K562 (cell line): Measurements from ENCODE around the gene TEKT2. TPM values are rescaled to one million over a fixed set of nuclear protein-coding genes. Genes with fewer than 3 reads are reported as not detected.

ENCODE experiments used
- ATAC-seq: fragments of 200-7000 bp; cut with Tn5 transposase; 3 replicates; pipeline ENCODE4 v1.9.1; 2020; ENCODE audit warnings: moderate library complexity
- BruUV-seq: library from RNA; stranded (reverse); fragments of 400-500 nt; replicated peaks from 2 replicates; lab custom pipeline; 2021; lab: Mats Ljungman, UMichigan
- CTCF ChIA-PET: fragments of 300-600 bp; formaldehyde crosslinking; extraction: SDS; loops from one replicate; lab custom pipeline; 2021; ENCODE audit warnings: low intra/inter-chr PET ratio; lab: Yijun Ruan, JAX
- POLR2A ChIA-PET: fragments of 300-600, 350-650 bp; sonication (Branson Sonifier 250); formaldehyde crosslinking; extraction: SDS; loops from one replicate; lab custom pipeline; 2021; ENCODE audit warnings: antibody characterized with exemption, inconsistent platforms; lab: Yijun Ruan, JAX
- DNase-seq, 4 experiments: peaks; one replicate each; pipeline versions ENCODE4 v3.0.0 to v3.0.0-alpha.2; 2011 to 2018; ENCODE audit warnings: low spot score in 3 of 4, mixed read lengths in 3 of 4; ENCODE audit errors: extremely low read depth in 1 of 4
- FAIRE-seq: peaks from 2 replicates; lab custom pipeline; 2011; peaks lifted over from hg19 to GRCh38; lab: Jason Lieb, UNC
- H2AFZ ChIP-seq: 2 replicates; pipeline ENCODE4 v1.6.0; 2011; ENCODE audit warnings: low read depth, low read length, control low read depth, inconsistent platforms
- H3K27ac ChIP-seq: fragments of 200-600 bp; 3 replicates; pipeline ENCODE4 v1.8.0; 2011; ENCODE audit warnings: low read depth, mild to moderate bottlenecking, control low read depth, inconsistent platforms, low read length, moderate library complexity, mixed read lengths; ENCODE audit errors: extremely low read depth
- H3K27me3 ChIP-seq, 2 experiments: fragments of 300-600 bp in 1 of 2; 2 replicates in 1 of 2; 3 replicates in 1 of 2; pipeline versions ENCODE4 v1.6.0 to v1.8.0; 2011; ENCODE audit warnings: inconsistent platforms in 2 of 2, low read length in 2 of 2, mild to moderate bottlenecking in 1 of 2, mixed read lengths in 1 of 2, moderate library complexity in 1 of 2; ENCODE audit not compliant: control insufficient read depth in 2 of 2, insufficient read depth in 2 of 2
- H3K36me3 ChIP-seq: fragments of 300-600 bp; 3 replicates; pipeline ENCODE4 v1.8.0; 2011; ENCODE audit warnings: mild to moderate bottlenecking, low read length, inconsistent platforms; ENCODE audit not compliant: control insufficient read depth, insufficient read depth
- H3K4me1 ChIP-seq, 2 experiments: fragments of 200-600 bp in 1 of 2; replicated peaks in 1 of 2; 2 replicates in 1 of 2; 3 replicates in 1 of 2; pipeline versions ENCODE4 v1.5.1 to v1.8.0; 2011; ENCODE audit warnings: inconsistent platforms in 2 of 2, low read length in 2 of 2, mild to moderate bottlenecking in 1 of 2, mixed read lengths in 1 of 2, moderate library complexity in 1 of 2; ENCODE audit not compliant: control insufficient read depth in 2 of 2, insufficient read depth in 2 of 2
- H3K4me2 ChIP-seq: 2 replicates; pipeline ENCODE4 v1.6.1; 2011; ENCODE audit warnings: low read length, control low read depth, inconsistent platforms, mixed read lengths; ENCODE audit not compliant: insufficient read depth
- H3K4me3 ChIP-seq: fragments of 200-600 bp; sonication (generic), shearing (Covaris generic); 2 replicates; pipeline ENCODE4 v1.5.1; 2016; ENCODE audit warnings: control low read depth, inconsistent platforms
- H3K79me2 ChIP-seq: fragments of 200-600 bp; 3 replicates; pipeline ENCODE4 v1.8.0; 2011; ENCODE audit warnings: low read length, inconsistent platforms; ENCODE audit not compliant: control insufficient read depth, insufficient read depth
- H3K9ac ChIP-seq, 2 experiments: 2 replicates each; pipeline versions ENCODE4 v1.6.0 to v1.6.1; 2011; ENCODE audit warnings: low read depth in 2 of 2, low read length in 2 of 2, control low read depth in 1 of 2, inconsistent platforms in 1 of 2, mild to moderate bottlenecking in 1 of 2, mixed read lengths in 1 of 2; ENCODE audit not compliant: insufficient read depth in 1 of 2
- H3K9me1 ChIP-seq: one replicate; pipeline ENCODE4 v1.6.0; 2011; ENCODE audit warnings: inconsistent platforms, mild to moderate bottlenecking, low read length, moderate library complexity; ENCODE audit not compliant: control insufficient read depth, insufficient read depth
- H3K9me3 ChIP-seq: replicated peaks from 2 replicates; pipeline ENCODE4 v1.5.1; 2011; ENCODE audit warnings: low read depth, low read length, inconsistent platforms; ENCODE audit not compliant: control insufficient read depth, insufficient read depth
- H4K20me1 ChIP-seq: replicated peaks from 2 replicates; pipeline ENCODE4 v1.6.1; 2011; ENCODE audit warnings: low read length, inconsistent platforms, mixed read lengths; ENCODE audit not compliant: control insufficient read depth, insufficient read depth
- ADNP ChIP-seq: fragments of 200-800 bp; sonication (Bioruptor generic); IDR thresholded peaks from 2 replicates; pipeline ENCODE4 v1.6.1; 2016; ENCODE audit warnings: missing genetic modification characterization, missing compliant biosample characterization
- ARHGAP35 ChIP-seq: fragments of 450-650 bp; IDR thresholded peaks from 2 replicates; pipeline ENCODE4 v1.6.1; 2018; ENCODE audit not compliant: partially characterized antibody
- BRF1 ChIP-seq: IDR thresholded peaks from 3 replicates; pipeline ENCODE4 v1.6.1; 2011; ENCODE audit warnings: borderline replicate concordance, mild to moderate bottlenecking; ENCODE audit not compliant: insufficient read length; ENCODE audit errors: extremely low read depth
- DNMT1 ChIP-seq: fragments of 450-650 bp; IDR thresholded peaks from 2 replicates; pipeline ENCODE4 v1.6.1; 2016; ENCODE audit warnings: antibody characterized with exemption, mild to moderate bottlenecking
- E4F1 ChIP-seq: fragments of 250-450 bp; sonication (Bioruptor Pico); IDR thresholded peaks from 2 replicates; pipeline ENCODE4 v1.5.0; 2021; ENCODE audit warnings: mild to moderate bottlenecking, borderline replicate concordance
- EGR1 ChIP-seq: fragments of 450-650 bp; conservative IDR thresholded peaks from 2 replicates; pipeline ENCODE4 v1.6.1; 2017; ENCODE audit warnings: mild to moderate bottlenecking
- HNRNPL ChIP-seq: fragments of 200-400 bp; formaldehyde crosslinking; IDR thresholded peaks from 2 replicates; pipeline ENCODE4 v1.6.1; 2017; ENCODE audit warnings: low read depth, mild to moderate bottlenecking, low read length
- L3MBTL2 ChIP-seq: fragments of 450-650 bp; IDR thresholded peaks from 2 replicates; pipeline ENCODE4 v1.6.1; 2016; ENCODE audit warnings: mild to moderate bottlenecking, moderate library complexity
- PTBP1 ChIP-seq: fragments of 200-400 bp; formaldehyde crosslinking; IDR thresholded peaks from 2 replicates; pipeline ENCODE4 v1.6.1; 2017; ENCODE audit warnings: low read depth, low read length
- PURB ChIP-seq: sonication (generic); formaldehyde crosslinking; IDR thresholded peaks from 2 replicates; pipeline ENCODE4 v1.9.0; 2021; ENCODE audit warnings: low read depth, mild to moderate bottlenecking, missing genetic modification reagents
- TBL1XR1 ChIP-seq, 2 experiments: IDR thresholded peaks; 2 replicates each; pipeline ENCODE4 v1.6.1; 2012; ENCODE audit warnings: improper control_type of control experiment in 2 of 2, low read length in 2 of 2, mild to moderate bottlenecking in 1 of 2
- ZBTB2 ChIP-seq: fragments of 450-650 bp; IDR thresholded peaks from 2 replicates; pipeline ENCODE4 v1.6.1; 2016; ENCODE audit warnings: antibody characterized with exemption
- ZBTB26 ChIP-seq: fragments of 450-650 bp; formaldehyde crosslinking; IDR thresholded peaks from 2 replicates; pipeline ENCODE4 v1.4.0; 2022; ENCODE audit warnings: missing genetic modification characterization
- ZNF408 ChIP-seq: fragments of 250-450 bp; sonication (Bioruptor Pico); IDR thresholded peaks from 2 replicates; pipeline ENCODE4 v1.4.0; 2020; ENCODE audit warnings: low read depth, mild to moderate bottlenecking, moderate library complexity
- ZZZ3 ChIP-seq: fragments of 450-650 bp; IDR thresholded peaks from 2 replicates; pipeline ENCODE4 v1.6.1; 2016; ENCODE audit warnings: antibody characterized with exemption, mild to moderate bottlenecking, moderate library complexity
- WGBS: fragments of 100-300 bp; shearing (Covaris generic); methylation state at CpG from one replicate; pipeline ENCODE4 v1.1.6; 2016; ENCODE audit warnings: low coverage, mixed read lengths; ENCODE audit not compliant: insufficient coverage; ENCODE audit errors: missing lambda C conversion rate; 5-methylcytosine and 5-hydroxymethylcytosine counted together
- in situ Hi-C: fragments of 300-500 bp; cut with MboI; formaldehyde crosslinking; loops from 4 replicates; pipeline ENCODE4 v1.15.0; 2018; ENCODE audit warnings: inconsistent platforms, mixed read lengths
- intact Hi-C: fragments of 100-400 bp; cut with micrococcal nuclease; formaldehyde crosslinking; loops from 2 replicates; pipeline ENCODE4 v1.14.2; 2022
- polyA plus RNA-seq, 8 experiments: library from polyadenylated mRNA; depleted of rRNA in 4 of 8; stranded (reverse) in 5 of 8; unstranded in 3 of 8; fragments of >200 nt; fragmentation: Nextera tagmentation in 2 of 8; fragmentation: Illumina TruSeq in 1 of 8; extraction: Ambion mirVana in 2 of 8; extraction: Trizol in 1 of 8; gene quantifications; 2 replicates each; pipeline versions ENCODE4 v1.2.1 to v1.2.3, GENCODE V29; 2011 to 2014; ENCODE audit warnings: inconsistent platforms in 1 of 8, missing spikeins in 1 of 8
- total RNA-seq, 7 experiments: library from RNA; depleted of rRNA in 6 of 7; stranded (reverse); fragments of >200 nt in 6 of 7; fragmentation: Illumina TruSeq in 2 of 7; extraction: Trizol in 2 of 7; gene quantifications; 2 replicates each; pipeline versions ENCODE4 v1.2.1 to v1.2.3, GENCODE V29; 2011 to 2021; ENCODE audit warnings: low replicate concordance in 1 of 7

TEKT2 gene
- total and polyA plus RNA-seq, 9 of the 15 experiments (the other 6 are each of a cell fraction or from before 2014, with no cell fraction given) = 0.06 to 0.94 (median 0.30) TPM; not detected in 1

- TF ChIP-seq ZBTB26 (CRISPR knock-in tag) (peak; percentile 79; the same call in 1 of the 2 replicates), ZBTB2 (0 out of 2 replicates have a peak, but pooled peaks have one; percentile 15), PURB (CRISPR knock-in tag) (no peak), ARHGAP35 (peak; percentile 34)
- TF ChIP-seq, all 486 proteins: peak for 14
Measured at GRCh38 chr1:36126005-36126716, 42.3 kb downstream of the TEKT2 start (continued).

GRCh38 chr1:36126797-36127500, 43.1 kb downstream of the TEKT2 start:
- peaks cover 16 to 42% of the 10 kb centered on the region in 2 experiments for H3K4me1 ChIP-seq
- no peak overlapping the region for H3K4me3 ChIP-seq
- H3K9ac ChIP-seq = peak overlapping the region in 1 of 2 experiments; percentile 29; a peak in 1 of 4 replicates
- 44% methylated on average over 6 of the region's 7 CpGs for WGBS
- ATAC-seq (no peak), DNase-seq (peak in 2 of 4 experiments; percentile 45 to 48), FAIRE-seq (no peak)
- H3K9me3 ChIP-seq = no peaks in the 10 kb centered on the region
- BruUV-seq = no TSS peak
- H3K79me2 ChIP-seq = no peaks in the 10 kb centered on the region
- intact Hi-C loops = no loop called here
- no peaks in the 10 kb centered on the region for H4K20me1 ChIP-seq
- no peak overlapping the region for H3K4me2 ChIP-seq
- POLR2A ChIA-PET = interaction anchor here (1.5 to 2.3 kb wide), 2 partner anchors 9 to 180 kb away, joined by 3 to 19 read pairs; partner anchors contain the start of gene SH3D21
- CTCF ChIA-PET = interaction anchor here (1.3 kb wide), 1 partner anchor 27 kb away, joined by 5 read pairs; no protein-coding TSS in a partner anchor
- no peak overlapping the region for H2AFZ ChIP-seq
- no peaks in the 10 kb centered on the region for H3K36me3 ChIP-seq
- H3K27me3 ChIP-seq = peaks cover 0 to 10% of the 10 kb centered on the region in 2 experiments; a peak in 1 of 5 replicates
- no peak overlapping the region; the same call in 2 of the 3 replicates for H3K27ac ChIP-seq
- no peaks in the 10 kb centered on the region for H3K9me1 ChIP-seq
- in situ Hi-C loops = no loop called here
- TF ChIP-seq E4F1 (CRISPR knock-in tag) = no peak
- peak; percentile 94 for TF ChIP-seq EGR1
- TF ChIP-seq BRF1 = no peak
- TF ChIP-seq DNMT1 = no peak
- no peak for TF ChIP-seq L3MBTL2
- TF ChIP-seq ZZZ3 = no peak
- TF ChIP-seq ADNP = no peak
- TF ChIP-seq TBL1XR1 (IDR thresholded peaks at IDR 0.05; ENCODE audit: low read length in 2 of 2) = no peak
- TF ChIP-seq PTBP1 = no peak
- TF ChIP-seq ZNF408 (CRISPR knock-in tag) = no peak
- no peak for TF ChIP-seq HNRNPL
